ENCODE data around the gene SERPINA1.

DNA sequence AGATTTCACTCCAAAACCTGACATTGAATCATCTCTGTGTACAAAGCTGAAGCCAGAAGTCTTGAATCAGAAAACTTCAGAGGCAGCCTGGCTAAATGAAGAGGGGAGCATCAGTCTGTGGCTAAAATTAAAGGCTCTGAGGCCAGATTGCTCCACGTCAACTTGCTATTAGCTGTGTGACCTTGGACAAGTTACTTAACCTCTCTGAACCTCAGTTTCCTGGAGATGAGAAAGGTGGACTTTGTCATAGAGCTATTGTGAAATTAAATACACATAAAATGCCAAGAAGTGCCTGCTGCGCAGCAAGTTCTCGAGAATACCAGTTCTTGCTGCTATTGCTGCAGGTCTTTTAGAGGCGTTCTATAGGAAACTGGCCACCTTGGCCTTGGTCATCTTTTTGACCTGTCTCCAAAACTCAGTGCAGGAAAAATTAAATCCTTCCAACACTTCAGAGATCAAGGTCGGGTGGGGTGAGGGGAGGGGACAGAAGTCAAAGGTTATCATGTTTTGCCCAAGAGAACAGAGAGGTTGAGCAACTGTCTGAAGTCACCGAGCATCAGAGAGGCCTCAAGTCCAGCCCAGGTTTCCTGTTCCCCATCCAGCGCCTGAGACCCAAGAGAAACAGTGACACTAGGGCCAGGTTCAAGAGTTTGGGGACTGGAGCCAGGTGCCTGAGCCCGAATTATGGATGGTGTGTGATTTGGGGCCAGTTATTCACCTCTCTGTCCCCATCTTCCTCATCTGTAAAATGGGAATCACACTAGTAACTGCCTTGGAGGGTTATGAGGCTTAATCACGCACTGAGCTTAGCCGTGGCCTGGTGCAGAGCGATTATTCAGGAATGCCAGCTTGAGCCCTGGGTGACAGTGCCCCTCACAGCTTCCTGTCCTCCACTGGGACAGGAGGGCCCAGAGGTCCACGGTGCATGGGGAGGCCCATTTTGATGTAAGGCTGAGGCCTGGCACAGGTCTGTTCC is 1.1 kb downstream of the SERPINA1 start:
- TF ChIP-seq POLR2AphosphoS5 (IDR thresholded peaks at IDR 0.05; ENCODE audit: low read depth, low read length): no peak
- no peak for TF ChIP-seq POLR2A (IDR thresholded peaks at IDR 0.05; ENCODE audit: low read depth, low read length)
- TF ChIP-seq TAF1 (IDR thresholded peaks at IDR 0.05; ENCODE audit: low read depth, low read length): no peak
